ENCODE measurements around the gene PRR5L. TPM values are rescaled to one million over a fixed set of nuclear protein-coding genes. Genes with fewer than 3 reads are reported as not detected.

Gene PRR5L
- total and polyA plus RNA-seq, 9 donors: 5.9 to 56.3 (median 22.1) TPM

- Histone ChIP-seq H3K4me3 (no peak overlapping the region), H3K9me3 (no peaks in the 10 kb centered on the region), H3K36me3 (no peaks in the 10 kb centered on the region), H3K27me3 (no peaks in the 10 kb centered on the region), H3K27ac (no peak overlapping the region), H3K4me1 (ENCODE audit: insufficient read depth) (no peaks in the 10 kb centered on the region)
- intact Hi-C loops (cut with DNase I): no loop called here
- peak in 2 of 5 donors; percentile 36 to 57 for DNase-seq
- 30 to 69% (median 63%) methylated on average over 6 of the region's 6 CpGs for WGBS, 3 donors
- TF ChIP-seq POLR2A (IDR thresholded peaks at IDR 0.05) (no peak), EP300 (IDR thresholded peaks at IDR 0.05) (no peak), CTCF (IDR thresholded peaks at IDR 0.05) (no peak)
Observed at GRCh38 chr11:36408498-36409136, 112.5 kb downstream of the PRR5L start.

- H3K27ac ChIP-seq: no peak overlapping the region
- TF ChIP-seq CTCF (IDR thresholded peaks at IDR 0.05) (no peak), EP300 (IDR thresholded peaks at IDR 0.05) (no peak), POLR2A (IDR thresholded peaks at IDR 0.05) (no peak)
- H3K27me3 ChIP-seq: no peaks in the 10 kb centered on the region
- DNase-seq: no peak
- no peak overlapping the region for H3K4me3 ChIP-seq
- 35 to 49% (median 42%) methylated on average over 8 of the region's 8 CpGs for WGBS, 3 donors
- no peaks in the 10 kb centered on the region for H3K9me3 ChIP-seq
- no peaks in the 10 kb centered on the region for H3K4me1 ChIP-seq (ENCODE audit: insufficient read depth)
- intact Hi-C loops (cut with DNase I): no loop called here
- H3K36me3 ChIP-seq: no peaks in the 10 kb centered on the region
Observed at GRCh38 chr11:36409152-36409816, 113.2 kb downstream of the PRR5L start.

- TF ChIP-seq EP300 (IDR thresholded peaks at IDR 0.05) (no peak), POLR2A (IDR thresholded peaks at IDR 0.05) (no peak), CTCF (IDR thresholded peaks at IDR 0.05) (no peak)
- Histone ChIP-seq H3K27me3 (no peaks in the 10 kb centered on the region), H3K9me3 (no peaks in the 10 kb centered on the region), H3K27ac (no peak overlapping the region), H3K36me3 (no peaks in the 10 kb centered on the region), H3K4me1 (ENCODE audit: insufficient read depth) (no peaks in the 10 kb centered on the region), H3K4me3 (no peak overlapping the region)
- no peak for DNase-seq
- 88 to 93% (median 91%) methylated on average over 9 of the region's 9 CpGs for WGBS, 3 donors
- intact Hi-C loops (cut with DNase I): no loop called here
Observed at GRCh38 chr11:36411202-36411640, 115.1 kb downstream of the PRR5L start.

- Histone ChIP-seq H3K36me3 (no peaks in the 10 kb centered on the region), H3K27ac (no peak overlapping the region), H3K4me1 (ENCODE audit: insufficient read depth) (no peaks in the 10 kb centered on the region), H3K9me3 (no peaks in the 10 kb centered on the region), H3K4me3 (no peak overlapping the region), H3K27me3 (no peaks in the 10 kb centered on the region)
- TF ChIP-seq POLR2A (IDR thresholded peaks at IDR 0.05): no peak
- TF ChIP-seq EP300 (IDR thresholded peaks at IDR 0.05): no peak
- TF ChIP-seq CTCF (IDR thresholded peaks at IDR 0.05): no peak
- intact Hi-C loops (cut with DNase I): no loop called here
- 48 to 99% (median 95%) methylated on average over 2 of the region's 2 CpGs for WGBS, 3 donors
- DNase-seq: no peak
Observed at GRCh38 chr11:36412781-36413383, 116.8 kb downstream of the PRR5L start.

All from ovary (tissue), 9 donors.